Thyroid gland (tissue), 4 donors: ENCODE measurements around the gene PIGM.
A peak's percentile ranks its signal among the peaks of the same experiment; 100 is the strongest.

Experiments used
- POLR2A ChIP-seq, 2 donors: fragments of 450-650 bp; IDR thresholded peaks; one replicate each; pipeline ENCODE4 v1.6.1; 2017; ENCODE audit warnings: antibody characterized with exemption in 2 of 2, mild to moderate bottlenecking in 2 of 2, moderate library complexity in 1 of 2
- TF ChIP-seq, protein P1 (sequence below), 6 experiments: fragments of 200-600 bp in 3 of 6; fragments of 450-650 bp in 3 of 6; sonication (generic) in 3 of 6; IDR thresholded peaks; one replicate each; pipeline ENCODE4 v1.5.1; 2016 to 2019; ENCODE audit warnings: antibody characterized with exemption in 6 of 6, mild to moderate bottlenecking in 2 of 6, inconsistent platforms in 1 of 6, moderate library complexity in 1 of 6

- TF ChIP-seq, protein P1, sequence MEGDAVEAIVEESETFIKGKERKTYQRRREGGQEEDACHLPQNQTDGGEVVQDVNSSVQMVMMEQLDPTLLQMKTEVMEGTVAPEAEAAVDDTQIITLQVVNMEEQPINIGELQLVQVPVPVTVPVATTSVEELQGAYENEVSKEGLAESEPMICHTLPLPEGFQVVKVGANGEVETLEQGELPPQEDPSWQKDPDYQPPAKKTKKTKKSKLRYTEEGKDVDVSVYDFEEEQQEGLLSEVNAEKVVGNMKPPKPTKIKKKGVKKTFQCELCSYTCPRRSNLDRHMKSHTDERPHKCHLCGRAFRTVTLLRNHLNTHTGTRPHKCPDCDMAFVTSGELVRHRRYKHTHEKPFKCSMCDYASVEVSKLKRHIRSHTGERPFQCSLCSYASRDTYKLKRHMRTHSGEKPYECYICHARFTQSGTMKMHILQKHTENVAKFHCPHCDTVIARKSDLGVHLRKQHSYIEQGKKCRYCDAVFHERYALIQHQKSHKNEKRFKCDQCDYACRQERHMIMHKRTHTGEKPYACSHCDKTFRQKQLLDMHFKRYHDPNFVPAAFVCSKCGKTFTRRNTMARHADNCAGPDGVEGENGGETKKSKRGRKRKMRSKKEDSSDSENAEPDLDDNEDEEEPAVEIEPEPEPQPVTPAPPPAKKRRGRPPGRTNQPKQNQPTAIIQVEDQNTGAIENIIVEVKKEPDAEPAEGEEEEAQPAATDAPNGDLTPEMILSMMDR (IDR thresholded peaks at IDR 0.05) = peak in 5 of 6 experiments; percentile 22 to 76 (median 63)
- TF ChIP-seq POLR2A (IDR thresholded peaks at IDR 0.05) = no peak
Observed at GRCh38 chr1:160046494-160047110, 14.8 kb upstream of the PIGM start.
